ENCODE data around the gene EEF1G.

Gene EEF1G

DNA sequence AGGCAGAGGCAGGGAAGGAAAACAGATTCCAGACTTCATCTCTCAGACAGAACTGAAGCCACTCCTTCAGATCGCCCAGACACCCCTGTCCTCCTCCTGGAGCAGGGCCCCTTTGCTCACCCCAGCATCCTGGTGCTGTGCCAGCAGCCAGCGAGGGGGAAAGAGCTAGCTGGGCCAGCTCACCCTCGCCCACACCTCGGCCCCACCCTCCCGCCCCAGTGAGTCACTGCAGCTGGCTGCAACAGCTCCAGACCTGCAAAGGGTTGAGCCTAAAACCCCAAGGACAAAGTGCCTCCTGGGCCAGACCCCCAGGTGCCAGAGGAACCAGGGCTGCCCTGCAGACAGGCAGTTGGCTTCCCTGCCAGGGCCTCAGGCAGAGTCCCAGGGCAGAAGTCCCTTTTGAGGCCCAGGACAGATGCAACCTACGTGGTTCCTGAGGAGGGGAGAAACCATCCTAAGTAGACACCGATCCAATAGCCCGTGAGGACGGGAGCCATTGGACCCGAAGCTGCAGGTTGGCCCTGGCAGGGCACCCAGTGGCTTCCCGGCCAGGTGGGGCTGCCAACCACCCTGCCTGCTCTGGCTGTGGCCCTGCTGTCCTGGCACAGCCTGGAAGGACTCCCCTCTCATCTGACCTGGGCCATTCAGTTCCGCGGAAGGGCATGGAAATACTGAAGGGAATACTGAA, 34.3 kb downstream of the EEF1G start:
- no peak for DNase-seq (ENCODE audit: low spot score)

DNA sequence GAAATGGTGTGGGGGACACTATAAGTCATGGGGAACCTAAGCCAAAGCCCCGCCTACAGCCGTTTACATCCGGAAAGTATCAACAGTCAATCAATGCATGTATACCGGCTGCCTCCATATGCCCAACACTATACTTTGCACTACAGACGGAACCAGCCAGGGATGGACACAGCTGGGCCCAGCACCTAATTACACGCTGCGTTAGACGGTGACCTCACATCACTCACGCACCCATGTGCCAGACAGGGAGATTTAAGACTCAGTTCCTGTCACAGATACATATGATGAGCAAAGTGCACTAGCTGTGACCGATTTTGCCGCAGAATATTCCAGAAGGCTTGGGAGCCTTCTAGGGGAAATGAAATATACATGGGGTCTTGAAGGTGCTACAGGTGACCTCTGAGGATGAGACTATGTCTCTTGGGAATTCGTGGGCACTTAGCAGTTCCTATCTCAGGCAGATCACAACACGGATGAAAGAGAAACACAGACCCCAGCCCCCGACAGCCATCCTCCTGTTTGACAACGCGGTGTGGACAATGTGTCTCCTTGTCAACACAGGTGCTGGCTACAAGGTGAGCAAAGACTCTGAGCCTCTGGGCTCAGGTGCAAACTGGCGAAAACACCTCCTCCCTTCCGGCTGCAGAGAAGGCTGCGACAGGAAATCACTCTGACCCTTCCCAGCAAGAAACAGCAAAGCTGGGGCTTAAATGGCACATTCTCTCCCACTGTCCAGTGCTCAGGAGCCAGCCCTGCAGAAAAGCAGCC, 35.0 kb downstream of the EEF1G start:
- no peak for DNase-seq (ENCODE audit: low spot score)

DNA sequence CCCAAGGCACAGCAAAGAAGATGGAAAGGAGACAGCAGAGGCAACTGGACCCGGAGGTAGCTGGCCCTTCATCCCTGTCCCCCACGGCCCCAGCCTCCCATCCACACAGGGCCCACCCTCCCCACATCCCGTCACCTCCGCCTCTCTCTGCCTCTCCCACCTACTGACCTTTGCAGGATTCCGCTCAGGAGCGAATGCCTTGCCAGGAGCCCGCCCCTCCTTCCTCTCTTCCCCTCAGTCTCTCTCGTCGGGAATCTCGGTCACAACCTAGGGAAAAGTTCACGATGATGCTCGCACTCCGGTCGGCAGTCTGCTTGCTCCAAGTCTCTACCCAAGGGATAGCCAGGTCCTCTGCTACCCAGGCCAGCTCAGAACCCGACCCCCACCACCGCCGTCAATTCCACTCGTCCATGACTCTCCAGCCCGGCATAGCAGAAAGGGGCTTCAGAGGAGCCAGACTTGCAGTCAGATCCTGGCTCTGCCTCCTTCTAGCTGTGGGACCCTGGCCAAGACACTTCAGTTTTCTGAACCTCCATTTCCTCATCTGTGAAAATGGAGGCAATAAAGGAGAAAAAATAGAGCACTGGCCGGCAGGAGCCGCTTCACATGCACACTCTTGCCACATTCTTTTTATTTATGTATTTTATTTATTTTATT, 37.3 kb downstream of the EEF1G start:
- DNase-seq (ENCODE audit: low spot score), result no peak

DNA sequence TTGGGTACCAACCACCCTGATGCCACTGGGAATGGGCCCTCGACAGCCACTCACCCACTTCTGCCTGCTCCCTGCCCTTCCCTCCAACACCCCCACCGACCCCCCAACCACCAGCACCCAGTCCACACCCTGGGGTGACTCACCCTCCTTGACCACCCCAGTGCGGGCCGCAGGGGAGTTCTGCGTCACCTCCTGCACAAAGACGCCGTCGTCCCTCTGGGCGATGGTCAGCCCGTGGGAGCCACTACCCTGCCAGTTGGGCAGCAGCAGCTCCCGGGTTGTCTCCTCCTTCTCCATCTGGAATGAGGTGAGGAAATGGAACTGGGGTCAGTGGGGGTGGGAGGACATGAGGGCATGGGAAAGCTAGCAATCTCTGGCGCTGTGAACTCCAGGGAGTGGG, 37.9 kb downstream of the EEF1G start:
- no peak for DNase-seq (ENCODE audit: low spot score)

DNA sequence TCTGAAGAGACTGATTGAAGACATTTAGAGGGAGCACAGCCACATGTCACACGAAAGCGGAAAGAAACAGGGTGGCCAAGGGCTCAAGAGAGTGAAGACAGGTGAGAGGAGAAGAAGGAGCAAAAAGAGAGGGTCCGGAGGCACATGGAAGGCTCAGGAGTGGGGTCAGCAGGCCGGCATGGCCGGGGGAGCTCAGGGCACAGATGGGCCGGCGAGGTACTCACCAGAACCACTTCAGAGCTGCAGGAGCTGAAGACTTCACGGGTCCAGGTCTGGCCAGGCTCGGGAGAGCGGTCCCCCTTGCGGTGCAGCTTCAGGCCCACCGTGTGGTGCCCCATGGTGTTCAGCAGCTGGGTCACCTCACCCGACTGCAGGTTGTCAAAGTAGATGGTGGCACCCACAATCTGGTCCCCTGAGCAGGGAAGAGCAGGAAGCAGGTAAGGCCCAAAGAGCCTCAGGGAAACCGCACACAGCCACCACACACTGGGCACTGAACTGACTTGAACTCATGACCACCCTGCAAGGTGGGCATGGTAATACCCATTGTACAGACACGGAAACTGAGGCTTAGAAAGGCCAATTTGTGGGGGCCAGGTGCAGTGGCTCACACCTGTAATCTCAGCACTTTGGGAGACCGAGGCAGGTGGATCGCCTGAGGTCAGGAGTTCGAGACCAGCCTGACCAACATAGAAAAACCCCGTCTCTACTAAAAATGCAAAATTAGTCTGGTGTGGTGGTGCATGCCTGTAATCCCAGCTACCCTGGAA, 38.7 kb downstream of the EEF1G start:
- no peak for DNase-seq (ENCODE audit: low spot score)

DNA sequence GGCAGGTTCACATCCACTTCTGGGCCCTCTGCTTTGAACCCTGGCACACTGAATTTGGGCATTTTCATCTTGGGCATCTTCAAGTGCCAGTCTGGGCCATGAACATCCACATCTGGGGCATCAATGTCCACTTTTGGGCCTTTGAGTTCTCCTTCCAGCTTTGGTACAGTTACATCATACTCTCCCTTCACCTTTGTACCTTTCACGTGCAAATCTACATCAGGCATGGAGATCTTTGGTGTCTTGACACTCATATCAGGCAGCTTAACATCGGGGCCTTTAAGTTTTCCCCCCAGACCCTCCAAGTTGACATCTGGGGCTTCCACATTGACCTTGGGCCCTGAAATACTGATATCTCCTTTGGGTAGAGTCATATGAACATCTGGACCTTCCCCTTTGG, 41.6 kb downstream of the EEF1G start:
- DNase-seq (ENCODE audit: low spot score), result no peak

DNA sequence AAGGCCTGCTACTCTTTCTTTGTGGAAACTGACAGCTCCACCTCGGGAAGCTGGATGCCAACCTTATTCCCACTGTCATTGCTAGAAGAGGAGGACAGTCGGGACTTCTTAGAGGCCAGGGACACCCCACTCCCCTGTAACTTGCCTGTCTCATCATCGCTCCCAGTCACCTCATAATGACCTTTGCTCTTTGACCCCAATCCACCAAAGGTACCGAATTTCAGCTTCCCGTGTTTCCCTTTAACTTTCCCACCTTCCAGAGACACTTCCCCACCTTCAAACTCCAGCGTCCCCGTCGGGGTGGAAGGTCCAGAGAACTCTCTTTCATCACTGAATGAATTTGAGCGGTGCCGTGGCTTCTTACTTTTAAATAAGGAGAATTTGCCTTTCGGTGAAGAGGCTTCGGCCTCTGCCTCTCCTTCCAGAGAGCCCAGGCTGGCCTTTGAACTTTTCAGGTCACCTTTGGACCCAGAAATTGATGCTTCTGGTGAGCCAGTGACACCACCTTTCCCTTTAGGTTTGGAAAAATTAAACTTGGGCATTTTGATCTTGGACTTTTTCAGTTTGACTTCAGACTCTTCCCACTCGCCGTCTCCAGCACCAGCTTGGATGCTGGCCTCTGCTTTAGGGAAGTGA, 56.8 kb downstream of the EEF1G start:
- DNase-seq (ENCODE audit: low spot score), result no peak

DNA sequence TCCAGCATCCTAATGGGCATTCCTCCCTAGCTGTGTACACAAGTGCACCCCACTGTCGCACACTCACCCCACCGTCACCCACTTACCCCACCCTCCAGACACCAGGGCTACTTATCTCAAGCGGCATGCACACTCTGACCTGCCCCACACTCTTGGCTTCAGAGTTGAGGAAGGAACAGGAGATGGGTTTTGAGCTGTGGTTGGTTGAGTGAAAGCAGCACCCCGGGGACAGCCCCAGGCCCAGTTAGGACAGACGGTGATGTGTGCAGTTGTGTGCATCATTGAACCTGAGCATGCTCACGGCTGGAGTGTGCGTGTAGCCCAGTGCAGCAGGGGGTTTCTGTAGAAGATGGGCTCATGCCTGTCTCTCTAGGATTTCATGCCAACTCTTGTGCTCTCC, 59.5 kb downstream of the EEF1G start:
- DNase-seq (ENCODE audit: low spot score), result no peak

DNA sequence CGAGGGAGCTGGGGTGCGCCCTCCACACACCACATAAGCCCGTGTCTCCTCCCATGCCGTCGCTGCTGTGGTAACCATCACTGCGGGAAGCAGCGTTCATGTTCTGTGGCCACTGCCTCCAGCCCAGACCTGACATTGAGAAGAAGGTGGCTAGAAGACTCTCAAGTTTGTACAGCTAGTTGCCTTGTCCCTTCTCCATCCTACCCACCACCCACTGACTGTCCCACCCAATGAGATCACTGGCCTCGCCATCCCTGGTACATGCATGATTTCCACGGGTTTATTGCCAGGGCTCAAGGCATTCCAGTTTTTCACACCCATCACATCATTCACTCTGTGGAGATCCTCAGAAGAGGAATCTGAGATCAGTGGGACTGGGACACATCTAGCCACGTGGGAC, 60.1 kb downstream of the EEF1G start:
- DNase-seq (ENCODE audit: low spot score), result no peak

DNA sequence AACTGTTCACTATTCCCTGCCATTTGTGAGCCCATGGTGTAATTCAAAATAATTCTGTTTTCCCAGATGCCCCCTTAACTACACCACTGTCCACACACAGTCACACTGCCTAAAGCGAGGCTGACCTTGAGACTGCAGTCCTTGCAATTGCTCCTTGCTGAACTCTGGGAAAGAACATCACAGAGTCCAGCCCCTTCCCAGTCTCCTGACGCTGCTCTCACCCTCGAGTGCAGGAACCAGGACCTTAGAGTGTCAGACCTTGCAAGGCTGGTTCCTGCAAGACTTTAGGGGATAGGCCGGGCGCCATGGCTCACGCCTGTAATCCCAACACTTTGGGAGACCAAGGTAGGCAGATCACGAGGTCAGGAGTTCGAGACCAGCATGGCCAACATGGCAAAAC, 60.7 kb downstream of the EEF1G start:
- DNase-seq (ENCODE audit: low spot score), result no peak
